ENCODE results near the gene HTR1A.

GRCh38 chr5:63987053-63987452 is 24.8 kb upstream of the HTR1A start:
- TF ChIP-seq CTCF (IDR thresholded peaks at IDR 0.05; ENCODE audit: poor library complexity) (no peak), EZH2 (IDR thresholded peaks at IDR 0.05; ENCODE audit: borderline replicate concordance) (no peak)
